Measurements from ENCODE around the gene MXD3.

MXD3 gene

DNA sequence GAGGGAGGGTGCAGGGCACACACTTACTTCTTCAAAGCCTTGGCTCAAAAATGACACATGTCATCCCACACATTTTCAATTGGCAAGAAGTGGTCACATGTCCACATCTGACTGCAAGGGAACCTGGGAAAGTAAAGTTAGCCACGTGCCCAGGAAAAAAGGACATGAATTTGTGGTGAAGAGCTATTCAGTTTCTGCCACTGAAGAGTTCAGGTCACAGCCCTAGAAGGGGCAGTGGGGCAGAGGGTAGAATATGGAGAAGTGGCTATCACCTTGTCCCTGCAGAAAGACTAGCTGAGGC lies 44.1 kb upstream of the MXD3 start:
- TF ChIP-seq POLR2AphosphoS5 (IDR thresholded peaks at IDR 0.05; ENCODE audit: borderline replicate concordance, low read depth, low read length) (no peak), FOXP2 (optimal IDR thresholded peaks at IDR 0.05; ENCODE audit: control extremely low read depth, extremely low read length, insufficient read depth) (no peak), EZH2 (IDR thresholded peaks at IDR 0.05) (no peak)

DNA sequence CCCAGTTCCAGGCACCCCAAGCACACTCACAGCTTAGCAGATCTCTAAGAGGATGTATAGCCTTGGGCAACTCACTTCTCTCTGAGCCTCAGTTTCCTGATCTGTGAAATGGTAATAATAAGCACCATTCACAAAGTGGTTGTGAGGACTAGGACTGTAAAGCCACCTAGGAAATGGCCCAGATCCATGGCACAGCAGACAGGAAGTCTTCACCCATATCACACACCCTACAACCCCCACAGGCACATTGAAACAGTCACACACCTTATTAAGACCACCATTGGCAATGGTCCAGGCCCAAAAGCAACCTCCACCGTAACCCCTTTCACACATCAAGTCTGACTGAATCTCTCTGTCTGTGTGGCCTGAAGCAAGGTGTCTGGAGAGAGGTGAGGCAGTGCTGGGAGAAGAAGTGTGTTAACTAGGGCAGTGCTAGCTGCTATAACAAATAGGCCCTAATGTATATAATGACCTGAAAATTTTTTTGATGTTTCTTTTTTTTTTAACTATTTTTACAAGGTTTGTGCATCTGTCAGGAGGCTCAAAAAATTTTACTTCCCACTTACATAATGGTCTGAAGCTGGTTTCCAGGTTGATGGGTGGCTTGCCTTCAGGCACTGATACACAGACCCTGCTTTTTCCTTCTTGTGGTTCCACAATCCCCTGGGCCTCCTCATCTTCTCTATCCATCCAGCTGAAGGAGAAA lies 43.6 kb upstream of the MXD3 start:
- H3K4me3 ChIP-seq: no peak overlapping the region
- H3K9ac ChIP-seq (ENCODE audit: insufficient read length): no peak overlapping the region
- DNase-seq (ENCODE audit: low read depth, low spot score): no peak
- H3K27ac ChIP-seq: no peak overlapping the region
- TF ChIP-seq POLR2AphosphoS5 (IDR thresholded peaks at IDR 0.05; ENCODE audit: borderline replicate concordance, low read depth, low read length) (no peak), EZH2 (IDR thresholded peaks at IDR 0.05) (no peak), FOXP2 (optimal IDR thresholded peaks at IDR 0.05; ENCODE audit: control extremely low read depth, extremely low read length, insufficient read depth) (no peak)
- no peaks in the 10 kb centered on the region for H3K9me3 ChIP-seq (ENCODE audit: low read depth, low read length)
- no peaks in the 10 kb centered on the region for H3K36me3 ChIP-seq (ENCODE audit: insufficient read depth, low read length)

More for the DNA sequence above, 44.1 kb upstream of the MXD3 start:
- no peak for DNase-seq (ENCODE audit: low read depth, low spot score)
- H3K4me3 ChIP-seq: no peak overlapping the region
- no peak overlapping the region for H3K27ac ChIP-seq
- no peaks in the 10 kb centered on the region for H3K9me3 ChIP-seq (ENCODE audit: low read depth, low read length)
- no peaks in the 10 kb centered on the region for H3K36me3 ChIP-seq (ENCODE audit: insufficient read depth, low read length)
- H3K9ac ChIP-seq (ENCODE audit: insufficient read length): no peak overlapping the region

DNA sequence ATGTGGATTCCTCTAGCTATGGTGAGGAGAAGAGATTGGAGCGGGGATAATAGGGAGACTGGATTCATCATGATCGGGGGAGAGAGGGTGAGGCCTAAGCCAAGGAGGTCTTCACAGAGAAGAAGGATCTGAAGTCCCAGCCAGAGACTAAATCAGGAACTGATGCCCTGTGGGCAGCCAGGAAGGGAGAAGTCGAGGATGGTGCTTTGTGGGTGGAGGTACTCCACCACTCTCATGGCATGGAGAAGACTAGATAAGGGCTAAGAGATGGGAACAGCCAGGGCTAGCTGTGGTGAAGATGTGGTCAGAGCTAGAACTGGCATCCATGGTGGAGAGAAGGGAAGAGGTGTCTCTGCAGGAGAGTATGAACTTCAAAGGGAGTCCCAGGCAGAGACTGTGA lies 43.0 kb upstream of the MXD3 start:
- Histone ChIP-seq H3K9ac (ENCODE audit: insufficient read length) (no peak overlapping the region), H3K4me3 (no peak overlapping the region), H3K36me3 (ENCODE audit: insufficient read depth, low read length) (no peaks in the 10 kb centered on the region), H3K9me3 (ENCODE audit: low read depth, low read length) (no peaks in the 10 kb centered on the region), H3K27ac (no peak overlapping the region)
- TF ChIP-seq POLR2AphosphoS5 (IDR thresholded peaks at IDR 0.05; ENCODE audit: borderline replicate concordance, low read depth, low read length) (no peak), EZH2 (IDR thresholded peaks at IDR 0.05) (no peak)
- no peak for DNase-seq (ENCODE audit: low read depth, low spot score)

DNA sequence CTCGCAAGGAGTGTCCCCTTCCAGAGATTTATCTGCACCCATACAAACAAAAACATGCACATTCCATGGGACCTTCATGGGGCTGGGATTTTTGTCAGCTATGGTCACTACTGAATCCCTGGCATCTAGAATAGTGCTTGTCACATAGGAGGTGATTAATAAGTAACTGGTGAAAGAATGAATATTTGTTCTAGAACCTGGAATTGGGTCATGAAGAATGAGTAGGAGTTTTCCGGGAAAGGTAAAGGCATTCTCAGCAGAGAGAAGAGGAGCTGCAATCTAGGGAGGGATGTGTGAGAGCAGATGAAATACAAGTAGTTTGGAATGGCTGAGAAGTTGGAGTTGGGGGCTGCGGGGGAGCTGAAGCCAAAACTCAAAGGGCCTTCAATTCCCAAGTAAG lies 42.6 kb upstream of the MXD3 start:
- H3K9ac ChIP-seq (ENCODE audit: insufficient read length): no peak overlapping the region
- H3K9me3 ChIP-seq (ENCODE audit: low read depth, low read length): no peaks in the 10 kb centered on the region
- TF ChIP-seq FOXP2 (optimal IDR thresholded peaks at IDR 0.05; ENCODE audit: control extremely low read depth, extremely low read length, insufficient read depth): no peak
- TF ChIP-seq EZH2 (IDR thresholded peaks at IDR 0.05): no peak
- no peak for TF ChIP-seq POLR2AphosphoS5 (IDR thresholded peaks at IDR 0.05; ENCODE audit: borderline replicate concordance, low read depth, low read length)
- H3K27ac ChIP-seq: no peak overlapping the region
- H3K4me3 ChIP-seq: no peak overlapping the region
- DNase-seq (ENCODE audit: low read depth, low spot score): no peak
- H3K36me3 ChIP-seq (ENCODE audit: insufficient read depth, low read length): no peaks in the 10 kb centered on the region

DNA sequence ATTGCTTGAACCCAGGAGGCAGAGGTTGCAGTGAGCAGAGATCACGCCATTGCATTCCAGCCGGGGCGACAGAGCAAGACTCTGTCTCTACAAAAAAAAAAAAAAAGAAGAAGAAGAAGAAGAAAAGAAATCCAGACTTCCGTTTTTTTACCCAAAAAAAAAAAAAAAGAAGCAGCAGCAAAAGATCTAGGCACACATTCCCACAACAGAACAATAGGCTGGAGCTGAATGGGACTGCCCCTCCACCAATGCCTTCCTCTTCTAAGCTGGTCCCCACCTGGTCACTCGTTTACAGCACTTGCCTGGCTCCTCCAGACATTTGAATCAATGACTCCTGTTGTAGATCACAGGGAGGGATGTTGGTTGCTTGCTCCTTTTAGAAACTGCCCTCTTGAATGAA lies 41.4 kb upstream of the MXD3 start:
- DNase-seq (ENCODE audit: low read depth, low spot score): no peak
- H3K9me3 ChIP-seq (ENCODE audit: low read depth, low read length): no peaks in the 10 kb centered on the region
- no peak overlapping the region for H3K9ac ChIP-seq (ENCODE audit: insufficient read length)
- no peak for TF ChIP-seq POLR2AphosphoS5 (IDR thresholded peaks at IDR 0.05; ENCODE audit: borderline replicate concordance, low read depth, low read length)
- H3K27ac ChIP-seq: no peak overlapping the region
- H3K36me3 ChIP-seq (ENCODE audit: insufficient read depth, low read length): no peaks in the 10 kb centered on the region
- no peak overlapping the region for H3K4me3 ChIP-seq

DNA sequence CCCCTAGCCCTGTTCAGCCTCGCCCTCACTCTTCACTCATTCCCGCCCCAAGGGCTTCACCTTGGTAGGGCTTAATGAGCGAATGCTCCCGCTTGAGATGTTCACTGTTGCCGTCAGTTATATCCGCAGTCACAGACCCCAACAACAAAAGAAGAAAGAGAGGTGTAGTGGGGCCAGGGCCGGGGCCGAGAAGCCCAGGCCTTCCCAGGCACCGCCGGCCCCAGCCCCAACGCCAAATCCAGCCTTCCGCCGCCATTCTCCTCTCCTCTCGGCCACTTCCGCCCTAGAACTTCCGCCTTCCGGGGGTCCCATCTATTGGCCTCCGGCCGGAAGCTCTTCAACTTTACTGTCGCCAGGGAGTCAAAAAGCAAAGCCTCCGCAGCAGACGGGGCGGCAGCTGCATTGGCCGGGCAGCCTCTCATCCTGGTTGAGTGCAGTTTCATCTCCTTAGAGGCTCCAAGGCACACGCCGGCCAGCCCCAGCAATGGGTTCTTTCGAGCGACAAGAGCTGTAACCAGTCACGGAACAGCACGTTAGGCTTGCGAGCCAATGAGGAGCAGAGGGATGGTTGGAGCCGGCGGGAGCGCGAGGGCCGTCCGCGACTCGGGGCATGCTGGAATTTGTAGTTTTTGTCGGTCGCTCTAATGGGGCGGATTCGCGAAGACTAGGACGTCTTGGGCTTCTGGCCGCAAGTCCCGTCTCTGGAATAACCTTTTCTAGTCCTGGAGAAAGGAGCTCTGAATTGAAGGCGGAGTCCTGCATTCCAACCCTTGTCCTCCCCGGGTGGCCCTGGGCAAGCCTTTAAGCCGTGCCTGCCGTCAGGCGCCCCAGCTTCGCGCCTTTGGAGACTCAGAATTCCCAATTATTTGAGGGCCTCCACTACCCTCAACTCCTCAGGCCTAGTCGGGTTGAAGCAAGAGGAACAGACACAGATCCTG lies 40.0 kb upstream of the MXD3 start, which contains the start of gene LMAN2:
LMAN2 (minus strand) TSS at position 277 of the 938 bp plus-strand sequence; CDS start at position 256, 21 bp downstream.
- TF ChIP-seq POLR2AphosphoS5 (IDR thresholded peaks at IDR 0.05; ENCODE audit: borderline replicate concordance, low read depth, low read length) (peak; percentile 86), EZH2 (IDR thresholded peaks at IDR 0.05) (no peak), FOXP2 (optimal IDR thresholded peaks at IDR 0.05; ENCODE audit: control extremely low read depth, extremely low read length, insufficient read depth) (no peak)
- H3K9ac ChIP-seq (ENCODE audit: insufficient read length): peak within 1 kb of the TSS; percentile 93
- H3K9me3 ChIP-seq (ENCODE audit: low read depth, low read length): no peaks in the 10 kb centered on the region
- H3K27ac ChIP-seq: peak within 1 kb of the TSS; percentile 94
- peak within 1 kb of the TSS; percentile 88 for H3K4me3 ChIP-seq
- DNase-seq (ENCODE audit: low read depth, low spot score): peak; percentile 90
- H3K36me3 ChIP-seq (ENCODE audit: insufficient read depth, low read length): peaks cover 6% of the 10 kb centered on the region; the same call in 1 of the 2 replicates

DNA sequence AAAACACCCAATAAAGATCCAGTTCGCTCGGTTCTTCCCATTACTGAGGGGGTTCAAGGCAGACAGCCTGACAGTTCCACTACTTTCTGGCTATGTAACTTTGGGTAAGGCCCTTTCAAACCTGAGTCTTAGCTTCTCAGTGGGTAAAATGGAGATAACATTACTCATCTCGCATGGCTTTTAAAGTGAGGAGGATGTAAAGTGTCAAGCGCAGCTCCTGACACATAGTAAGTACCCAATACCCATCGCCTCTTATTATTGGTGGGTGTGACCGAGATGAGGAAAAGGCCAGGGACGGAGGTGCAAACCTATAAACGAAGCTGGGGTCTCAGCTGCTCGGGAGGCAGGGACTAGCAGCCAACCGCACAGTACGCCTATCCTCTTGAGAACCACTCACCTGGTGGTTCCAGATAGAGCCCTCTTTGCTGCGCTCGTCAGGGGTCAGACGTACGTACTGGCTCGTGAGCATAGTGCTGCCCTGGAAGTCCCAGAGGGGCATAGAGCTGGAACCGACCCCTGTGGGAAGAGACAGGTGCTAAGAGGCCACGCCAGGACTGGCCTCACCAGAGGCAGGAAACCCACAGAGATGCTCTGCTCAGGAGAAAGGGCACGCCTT lies 39.2 kb upstream of the MXD3 start:
- DNase-seq (ENCODE audit: low read depth, low spot score): no peak
- peaks cover 8% of the 10 kb centered on the region; the same call in 1 of the 2 replicates for H3K36me3 ChIP-seq (ENCODE audit: insufficient read depth, low read length)
- TF ChIP-seq EZH2 (IDR thresholded peaks at IDR 0.05) (no peak), POLR2AphosphoS5 (IDR thresholded peaks at IDR 0.05; ENCODE audit: borderline replicate concordance, low read depth, low read length) (no peak), FOXP2 (optimal IDR thresholded peaks at IDR 0.05; ENCODE audit: control extremely low read depth, extremely low read length, insufficient read depth) (no peak)
- H3K9me3 ChIP-seq (ENCODE audit: low read depth, low read length): no peaks in the 10 kb centered on the region
- H3K27ac ChIP-seq: peak overlapping the region; percentile 94
- peak overlapping the region; percentile 93 for H3K9ac ChIP-seq (ENCODE audit: insufficient read length)
- peak overlapping the region; percentile 88 for H3K4me3 ChIP-seq

DNA sequence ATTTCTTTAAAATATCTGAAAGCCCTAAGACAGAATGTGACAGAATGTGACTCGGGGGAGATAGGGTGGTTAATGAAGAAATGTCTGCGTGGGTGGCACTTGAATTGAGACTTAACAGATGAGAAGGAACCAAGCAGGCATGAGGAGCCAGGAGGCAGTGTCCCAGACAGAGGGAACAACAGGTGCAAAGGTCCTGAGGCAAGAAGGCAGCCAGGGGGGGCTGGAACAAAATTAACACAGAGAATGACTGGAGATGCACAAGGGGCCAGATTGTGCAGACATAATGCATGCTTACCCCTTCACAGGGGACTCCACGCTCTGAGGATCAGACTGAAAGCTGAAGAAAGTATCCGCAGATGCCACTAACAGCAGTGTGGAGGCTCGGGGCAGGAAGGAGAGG lies 38.1 kb upstream of the MXD3 start:
- Histone ChIP-seq H3K4me3 (no peak overlapping the region; the same call in 1 of the 2 replicates), H3K9ac (ENCODE audit: insufficient read length) (no peak overlapping the region), H3K9me3 (ENCODE audit: low read depth, low read length) (no peaks in the 10 kb centered on the region), H3K27ac (no peak overlapping the region), H3K36me3 (ENCODE audit: insufficient read depth, low read length) (peaks cover 8% of the 10 kb centered on the region; the same call in 1 of the 2 replicates)
- TF ChIP-seq POLR2AphosphoS5 (IDR thresholded peaks at IDR 0.05; ENCODE audit: borderline replicate concordance, low read depth, low read length) (no peak), FOXP2 (optimal IDR thresholded peaks at IDR 0.05; ENCODE audit: control extremely low read depth, extremely low read length, insufficient read depth) (no peak), EZH2 (IDR thresholded peaks at IDR 0.05) (no peak)
- DNase-seq (ENCODE audit: low read depth, low spot score): no peak
